Activated CD4-positive, CD25-positive, alpha-beta regulatory T cell treated with anti-CD3 and anti-CD28 coated beads, Interleukin-2, amount 50 U/mL, for 24 hours (primary cell): ENCODE measurements around the gene PCSK5.
"Not testable (repeated sequence)": the region's sequence is repeated elsewhere in the genome, so short reads cannot be mapped to it uniquely, and the experiment has no call there.

ENCODE experiments used
- ATAC-seq, 2 donors: fragments of 150-1000 bp; cut with Tn5 transposase; one replicate each; pipeline ENCODE4 v1.10.0; 2021; ENCODE audit warnings: mild to moderate bottlenecking in 1 of 2, moderate library complexity in 1 of 2

Gene PCSK5

DNA sequence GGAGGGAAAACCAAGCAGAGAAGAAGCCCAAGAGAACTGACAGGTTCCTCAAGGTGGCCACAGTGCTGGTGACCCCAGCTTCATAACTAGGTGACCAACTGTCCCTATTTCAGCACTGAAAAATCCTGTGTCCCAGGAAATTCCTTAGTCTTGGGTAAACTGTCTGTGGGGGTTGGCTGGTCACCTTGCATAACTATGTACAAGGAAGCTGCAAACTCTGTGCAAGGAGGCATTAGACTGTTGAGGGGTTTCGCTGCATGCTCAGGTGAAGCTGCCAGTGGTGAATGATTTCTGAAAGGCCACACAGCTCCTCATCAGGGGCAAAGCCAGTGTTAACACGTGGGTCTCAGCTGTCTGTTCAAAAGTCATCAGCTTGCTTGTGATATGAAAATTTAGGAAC is 36.9 kb downstream of the PCSK5 start:
- no peak for ATAC-seq

GRCh38 chr9:75930190-75930589 is 39.7 kb downstream of the PCSK5 start:
- no peak for ATAC-seq

DNA sequence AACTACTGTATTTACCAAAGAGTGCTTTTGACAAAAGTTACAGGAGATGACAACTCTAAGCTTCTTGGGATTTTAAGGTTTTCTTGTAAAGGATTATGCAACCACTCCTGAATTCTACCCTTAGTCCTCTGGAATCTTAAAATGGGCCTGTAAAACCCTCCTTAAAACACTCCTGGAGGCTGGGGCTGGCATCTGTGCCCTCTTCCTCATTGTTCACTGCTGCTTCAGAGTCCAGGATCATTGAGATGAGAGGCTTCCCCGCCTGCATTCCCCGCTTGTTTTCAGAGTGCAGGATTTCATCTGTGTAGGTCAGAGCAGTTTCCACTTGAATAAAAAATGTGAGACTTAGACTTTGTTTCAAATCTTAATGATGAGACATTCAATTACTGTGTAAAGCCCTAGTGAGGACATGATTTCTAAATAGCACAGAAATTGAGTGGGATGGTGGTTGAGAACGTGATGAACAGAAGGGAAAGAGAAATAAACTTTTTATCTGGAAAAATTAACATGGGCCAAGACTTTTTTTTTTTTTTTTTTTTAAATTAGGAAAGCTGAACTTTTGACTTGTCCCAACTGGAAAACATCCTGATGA is 40.4 kb downstream of the PCSK5 start:
- ATAC-seq, result no peak

GRCh38 chr9:75933982-75934381 is 43.5 kb downstream of the PCSK5 start:
- no peak for ATAC-seq

GRCh38 chr9:75935591-75935990 is 45.1 kb downstream of the PCSK5 start:
- ATAC-seq, result no peak

- ATAC-seq, result no peak
These were observed 47.2 kb downstream of the PCSK5 start for GRCh38 chr9:75937521-75938258.

DNA sequence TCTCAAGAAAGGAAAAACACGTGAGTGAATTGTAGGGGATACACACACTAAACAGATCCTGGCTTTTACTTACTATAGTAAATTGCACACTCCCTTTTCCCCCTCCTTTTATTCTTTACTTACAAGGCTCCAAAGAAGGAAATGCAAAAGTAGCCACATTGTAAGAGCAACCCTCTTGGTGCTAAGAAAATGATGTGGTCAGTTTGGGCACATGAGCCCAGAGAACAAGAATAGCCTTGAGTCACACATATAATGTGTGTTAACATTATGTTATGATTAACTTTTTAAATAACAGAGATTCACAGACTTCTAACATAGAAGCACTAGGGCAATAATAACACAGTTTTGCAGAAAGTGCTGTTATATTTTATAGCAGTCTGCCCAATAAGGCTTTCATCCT is 48.5 kb downstream of the PCSK5 start:
- no peak for ATAC-seq

DNA sequence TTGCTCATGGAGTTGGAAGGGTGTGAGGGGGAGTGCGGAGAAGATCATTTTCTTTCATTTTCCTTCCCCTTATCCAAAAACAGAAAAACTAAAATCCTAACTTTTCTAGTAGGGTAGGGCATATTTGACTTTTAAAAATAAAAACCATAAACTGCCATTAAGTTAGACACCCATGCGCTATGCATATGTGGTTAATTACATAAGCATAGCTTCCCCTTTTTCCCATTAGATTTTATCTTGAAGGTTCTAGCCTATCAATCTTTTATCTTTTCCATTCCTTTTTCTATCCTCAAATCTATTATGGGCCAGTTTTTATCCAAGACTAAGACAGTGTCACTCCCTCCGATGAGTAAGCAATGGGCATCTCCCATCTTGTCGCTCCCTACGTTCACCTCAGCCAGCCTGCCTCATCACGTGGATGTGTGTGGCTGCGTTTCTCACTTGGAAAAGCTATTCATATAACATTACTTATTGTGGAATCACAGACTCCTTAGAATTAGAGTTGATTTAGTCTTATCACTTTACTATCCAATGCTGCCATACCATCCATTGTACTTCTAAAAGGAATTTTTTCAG is 49.2 kb downstream of the PCSK5 start:
- no peak for ATAC-seq

DNA sequence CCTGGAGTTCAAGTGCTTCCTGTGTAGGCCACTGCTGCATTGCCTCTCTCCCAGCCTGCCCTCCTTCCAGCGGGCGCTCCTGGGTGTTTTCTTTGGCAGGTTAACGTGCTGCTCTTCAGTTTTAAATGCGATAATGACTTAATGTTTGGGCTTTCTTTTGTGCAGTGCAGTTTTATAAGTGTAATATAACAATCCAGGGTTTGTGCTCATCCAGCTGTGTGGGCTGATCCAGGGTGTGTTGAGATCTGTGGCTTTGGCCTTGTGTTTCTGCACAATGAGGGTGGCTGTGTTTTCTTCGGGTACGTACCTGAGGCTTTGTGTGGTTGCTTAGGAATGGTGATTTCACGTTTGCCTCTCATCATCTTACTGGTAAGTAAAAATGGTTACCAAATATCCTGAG is 50.6 kb downstream of the PCSK5 start:
- no peak for ATAC-seq

DNA sequence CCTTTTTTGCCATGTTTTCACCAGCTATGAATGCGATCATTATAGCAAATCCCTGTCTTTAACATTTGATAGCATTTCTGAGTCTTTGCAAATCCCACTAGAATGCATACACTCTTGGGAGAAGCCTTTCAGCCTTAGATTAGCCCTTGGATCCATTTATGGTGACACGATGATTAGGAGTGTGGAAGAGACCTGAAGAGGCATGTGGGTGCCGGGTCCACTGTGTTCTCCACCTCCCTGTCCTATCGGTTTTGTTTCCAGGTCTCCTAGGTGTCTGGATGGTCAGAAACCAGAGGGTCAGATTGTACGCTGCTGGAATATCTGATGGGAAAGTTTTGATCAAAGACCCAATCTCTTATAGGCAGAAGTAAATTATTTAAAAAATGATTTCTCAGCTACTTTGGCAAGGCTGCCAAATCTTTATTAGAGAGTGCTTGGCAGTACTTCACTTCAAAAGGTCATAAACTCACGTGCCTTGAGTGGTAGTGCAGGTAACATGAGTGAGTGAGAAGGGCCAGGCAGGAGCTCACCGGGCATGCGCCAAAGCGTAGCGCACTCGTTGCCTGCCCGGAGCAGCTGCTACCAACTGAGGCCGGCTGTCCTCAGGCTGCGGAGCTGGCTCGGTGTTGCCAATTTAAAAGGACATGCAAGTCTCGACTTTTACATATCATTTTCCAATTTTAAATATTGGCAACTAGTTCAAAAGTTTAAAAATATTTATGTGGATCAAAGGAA is 51.3 kb downstream of the PCSK5 start:
- no peak for ATAC-seq

DNA sequence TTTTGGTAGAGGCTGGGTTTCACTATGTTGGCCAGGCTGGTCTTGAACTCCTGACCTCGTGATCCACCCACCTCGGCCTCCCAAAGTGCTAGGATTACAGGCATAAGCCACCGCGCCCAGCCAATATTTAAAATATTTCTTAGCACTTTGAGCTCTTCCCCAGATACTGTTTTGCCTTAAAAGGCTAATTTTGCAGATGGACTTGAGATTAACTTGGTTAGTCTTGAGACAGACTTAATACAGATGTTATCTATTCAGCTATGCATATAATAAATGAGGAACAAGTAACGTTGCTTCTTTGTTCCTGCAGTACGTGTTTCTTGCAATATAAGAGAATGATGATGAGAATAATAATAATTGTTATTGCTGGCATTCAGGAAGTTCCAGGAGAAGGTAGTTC is 56.3 kb downstream of the PCSK5 start:
- no peak for ATAC-seq

DNA sequence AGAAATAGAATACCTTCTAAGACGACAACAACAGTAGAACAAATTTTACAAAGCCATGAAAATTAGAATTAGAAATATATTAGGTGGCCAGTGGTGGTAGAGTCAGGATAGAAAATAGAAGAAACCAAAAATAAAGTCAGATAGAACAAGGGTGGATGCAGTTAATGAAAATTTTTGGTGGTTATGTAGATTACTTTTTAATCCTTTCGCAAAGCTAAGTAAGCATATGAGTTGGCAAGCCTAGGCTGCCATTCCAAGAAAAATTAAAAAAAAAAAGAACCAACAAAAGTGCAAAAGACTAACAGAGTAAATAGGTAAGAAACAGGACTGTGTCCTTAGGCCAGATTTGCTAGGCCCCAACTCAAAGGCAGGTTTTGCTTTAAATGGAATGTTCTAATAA is 56.8 kb downstream of the PCSK5 start:
- no peak for ATAC-seq

DNA sequence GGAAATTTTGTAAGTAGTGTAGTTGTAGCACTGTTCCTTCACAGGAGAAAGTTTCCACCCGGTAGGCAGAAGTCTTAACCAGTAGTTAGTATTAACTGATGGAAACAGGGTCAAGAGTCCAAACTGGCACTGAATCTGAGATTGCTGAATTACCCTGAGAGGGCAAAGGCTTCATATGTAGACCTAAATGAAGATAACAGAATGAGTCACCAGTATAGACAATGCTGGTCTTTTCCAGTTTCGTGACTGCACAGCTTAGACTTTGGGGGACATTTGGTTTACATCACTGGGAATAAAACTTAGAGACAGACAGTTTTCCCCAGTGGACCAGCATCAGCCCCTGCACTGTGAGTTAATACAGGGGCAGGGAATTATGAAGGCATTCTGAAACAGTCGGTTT is 60.5 kb downstream of the PCSK5 start:
- ATAC-seq, result no peak

DNA sequence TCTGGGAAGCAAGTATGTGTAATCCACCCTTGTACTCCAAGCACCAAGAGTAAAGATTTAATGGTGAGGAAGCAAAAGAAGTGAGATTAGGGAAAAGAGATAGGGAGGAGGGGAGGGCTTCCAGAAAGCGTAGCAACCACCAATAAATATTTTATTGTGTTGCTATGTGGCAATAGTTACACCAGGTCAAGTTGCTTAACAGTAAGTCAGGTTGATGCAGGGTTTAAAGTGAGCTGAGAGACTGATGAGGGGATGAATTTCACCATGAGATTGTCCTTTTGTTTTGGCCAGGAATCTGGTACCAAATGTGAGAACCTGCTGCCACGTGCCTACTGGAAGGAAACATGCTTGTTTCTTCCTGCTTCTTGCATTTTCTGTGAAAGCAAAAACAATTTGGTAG is 62.7 kb downstream of the PCSK5 start:
- no peak for ATAC-seq

DNA sequence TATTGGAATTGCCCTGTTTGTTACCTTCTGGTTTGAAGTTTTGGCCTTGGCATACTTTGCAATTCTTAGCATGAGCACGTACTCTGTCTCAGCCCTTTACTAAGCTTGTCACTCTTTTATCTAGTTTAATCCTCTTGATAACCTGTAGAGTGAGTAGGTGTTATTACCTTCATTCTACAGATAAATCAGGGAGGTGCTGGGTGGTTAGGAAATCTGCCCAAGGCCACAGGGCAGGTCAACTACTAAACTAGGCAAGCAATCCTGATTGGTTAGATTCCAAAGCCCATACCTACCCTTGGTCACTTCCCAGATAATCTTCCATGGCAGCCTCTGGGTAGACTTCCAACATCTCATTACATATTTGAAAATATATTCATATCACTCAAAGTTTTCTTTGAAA is 65.7 kb downstream of the PCSK5 start:
- no peak for ATAC-seq

- ATAC-seq, result no peak
These were observed 66.6 kb downstream of the PCSK5 start for GRCh38 chr9:75957116-75957515.

DNA sequence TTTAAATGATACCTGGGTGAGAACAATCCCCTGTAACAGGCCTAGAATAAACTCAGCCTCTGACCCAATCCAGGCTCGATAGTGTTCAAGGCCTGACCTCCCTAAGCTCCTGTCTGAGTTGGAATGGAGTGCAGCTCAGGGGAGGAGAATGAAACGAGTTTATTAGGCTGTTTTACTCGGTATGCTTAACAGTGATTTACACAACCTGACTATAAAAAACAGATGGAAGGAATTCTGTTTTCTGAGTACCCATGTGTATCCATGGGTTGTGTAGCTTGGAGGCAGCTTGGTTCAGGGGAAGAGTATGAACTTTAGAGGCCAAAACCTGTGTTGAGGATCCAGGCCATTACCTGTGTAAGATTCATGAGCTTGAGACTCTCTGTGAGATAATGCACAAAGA is 67.8 kb downstream of the PCSK5 start:
- no peak for ATAC-seq

DNA sequence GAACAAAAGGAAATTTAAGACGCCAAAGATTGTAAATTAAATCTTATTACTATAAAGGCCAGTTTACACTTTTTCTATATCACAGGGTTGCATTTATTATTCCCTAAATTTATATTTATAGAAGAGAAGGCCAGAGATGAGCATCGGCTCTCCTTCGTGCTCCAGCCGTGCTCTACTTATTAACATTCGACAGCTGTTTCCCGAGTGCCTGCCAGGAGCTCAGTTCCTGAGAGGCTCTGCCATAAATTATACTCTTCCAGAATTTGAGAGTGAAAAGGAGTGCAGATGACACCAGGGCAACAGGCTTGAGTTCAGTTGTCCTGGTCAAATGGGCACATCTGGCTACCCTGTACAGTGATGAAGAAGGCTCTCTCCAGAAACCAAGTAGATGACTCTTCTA is 70.1 kb downstream of the PCSK5 start:
- ATAC-seq, result no peak

DNA sequence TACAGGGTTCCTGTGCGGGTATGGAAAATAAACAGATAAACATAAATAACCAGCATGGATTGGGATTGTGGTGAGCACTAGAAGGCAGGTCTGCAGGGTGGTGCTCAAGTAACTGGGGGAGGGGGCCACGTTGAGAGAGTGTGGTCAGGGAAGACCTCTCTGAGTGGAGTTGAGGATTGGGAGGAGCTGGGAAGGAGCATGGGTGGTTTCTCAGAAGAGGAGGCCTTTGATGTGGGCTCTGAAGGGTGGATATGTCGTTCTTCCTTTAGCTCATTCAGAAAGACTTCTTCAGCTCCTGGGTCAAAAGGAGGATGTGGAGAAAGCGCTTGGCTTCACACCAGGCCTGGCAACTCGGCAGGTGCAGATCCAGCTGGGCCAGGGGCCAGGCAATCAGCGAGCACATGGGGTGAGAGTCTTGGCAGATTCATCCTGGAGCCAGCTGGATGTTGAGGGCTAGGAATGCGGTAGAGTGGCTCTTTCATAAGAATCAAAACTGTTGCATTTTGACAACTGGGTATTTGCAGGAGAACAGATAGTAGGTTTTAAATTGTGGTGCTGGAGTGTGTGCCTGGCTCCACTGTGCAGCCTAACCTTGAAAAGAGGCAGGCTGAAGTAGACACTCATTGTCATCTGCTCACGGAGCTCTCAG is 71.7 kb downstream of the PCSK5 start:
- no peak for ATAC-seq

DNA sequence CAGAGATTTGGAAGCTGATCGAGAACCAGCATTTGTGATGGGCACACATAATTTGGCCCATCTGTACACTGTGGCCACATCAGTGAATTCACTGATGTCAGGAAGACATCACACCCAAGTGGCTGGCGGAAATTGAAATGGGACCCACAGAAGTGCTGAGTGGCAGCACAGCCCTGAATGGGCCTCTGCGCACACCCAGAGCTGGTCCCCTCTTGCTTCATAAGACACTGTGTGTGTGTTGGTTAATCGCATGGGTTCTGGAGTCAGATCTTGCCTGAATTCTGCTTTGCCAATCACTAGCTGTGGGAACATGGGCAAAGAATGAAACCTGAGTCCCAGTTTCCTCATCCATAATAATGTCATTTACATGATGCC is 72.2 kb downstream of the PCSK5 start:
- ATAC-seq, result no peak

DNA sequence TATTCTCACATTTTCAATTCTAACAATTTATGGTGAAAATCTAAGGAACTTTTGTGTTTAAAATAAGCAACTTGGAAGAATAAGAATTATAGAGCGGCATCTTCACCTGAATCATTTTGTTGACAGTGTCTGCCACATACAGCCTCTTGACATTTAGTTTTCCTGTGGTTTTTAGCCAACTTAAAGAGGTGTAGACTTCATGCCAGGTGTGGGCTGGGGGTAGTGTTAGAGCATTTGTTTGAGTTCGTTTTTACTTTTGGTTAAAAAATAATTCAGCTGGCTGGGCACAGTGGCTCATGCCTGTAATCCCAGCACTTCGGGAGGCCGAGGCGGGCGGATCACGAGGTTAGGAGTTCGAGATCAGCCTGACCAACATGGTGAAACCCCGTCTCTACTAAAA is 72.8 kb downstream of the PCSK5 start:
- ATAC-seq, result not testable (repeated sequence)

DNA sequence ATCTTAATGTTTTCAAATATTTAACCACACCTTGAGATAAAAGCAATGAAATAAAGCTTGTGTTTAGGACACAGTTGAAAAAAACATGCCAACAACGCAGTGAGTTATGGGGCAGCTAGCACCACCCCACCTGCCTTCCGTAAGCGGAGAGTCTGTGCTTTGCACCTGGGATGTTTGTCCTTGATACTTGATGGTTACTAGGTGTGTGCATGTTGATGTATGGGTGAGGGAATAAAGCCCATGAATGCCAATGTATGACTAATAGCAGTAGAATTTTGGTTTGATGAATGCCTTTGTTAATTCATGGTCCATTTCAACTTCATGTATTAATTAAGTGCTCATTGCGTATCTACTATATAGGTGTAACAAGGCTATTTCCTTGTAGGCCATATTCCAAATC is 74.0 kb downstream of the PCSK5 start:
- ATAC-seq, result no peak

- ATAC-seq, result no peak
These were observed 74.8 kb downstream of the PCSK5 start for GRCh38 chr9:75965231-75965630.
